ENCODE measurements around the gene CABP7.

The CABP7 gene

GRCh38 chr22:29705651-29706050 is 14.2 kb upstream of the CABP7 start:
- no peaks in the 10 kb centered on the region for H3K36me3 ChIP-seq (ENCODE audit: insufficient read depth, low read length)
- H3K27me3 ChIP-seq (ENCODE audit: insufficient read depth, low read length, poor library complexity) = no peaks in the 10 kb centered on the region
- no peak overlapping the region for H2AFZ ChIP-seq (ENCODE audit: low read depth, low read length)
- DNase-seq = no peak
- H3K4me2 ChIP-seq (ENCODE audit: insufficient read depth, low read length) = no peak overlapping the region
- H3K4me1 ChIP-seq (ENCODE audit: insufficient read depth, low read length) = no peaks in the 10 kb centered on the region
- no peak overlapping the region for H3K4me3 ChIP-seq (ENCODE audit: low read depth in 1 of 2, low read length in 2 of 2)
- no peaks in the 10 kb centered on the region for H4K20me1 ChIP-seq (ENCODE audit: insufficient read depth, low read length)
- ATAC-seq (ENCODE audit: insufficient read depth, low read depth) = no peak
- H3K9ac ChIP-seq (ENCODE audit: low read depth, low read length) = no peak overlapping the region
- H3K27ac ChIP-seq (ENCODE audit: low read length) = no peak overlapping the region
- H3K9me3 ChIP-seq (ENCODE audit: insufficient read depth, low read length, severe bottlenecking) = no peaks in the 10 kb centered on the region
- no peaks in the 10 kb centered on the region for H3K79me2 ChIP-seq (ENCODE audit: insufficient read depth, low read length)
- no peak for TF ChIP-seq CTCF (IDR thresholded peaks at IDR 0.05; ENCODE audit: borderline replicate concordance, extremely low read depth, low read length, poor library complexity, severe bottlenecking)
- TF ChIP-seq EZH2 (IDR thresholded peaks at IDR 0.05; ENCODE audit: borderline replicate concordance, low read depth, low read length, severe bottlenecking) = no peak

GRCh38 chr22:29706486-29706885 is 13.3 kb upstream of the CABP7 start:
- no peak for ATAC-seq (ENCODE audit: insufficient read depth, low read depth)
- Histone ChIP-seq H3K79me2 (ENCODE audit: insufficient read depth, low read length) (no peaks in the 10 kb centered on the region), H3K27ac (ENCODE audit: low read length) (no peak overlapping the region), H3K4me3 (ENCODE audit: low read depth in 1 of 2, low read length in 2 of 2) (no peak overlapping the region), H2AFZ (ENCODE audit: low read depth, low read length) (no peak overlapping the region), H3K27me3 (ENCODE audit: insufficient read depth, low read length, poor library complexity) (no peaks in the 10 kb centered on the region), H4K20me1 (ENCODE audit: insufficient read depth, low read length) (no peaks in the 10 kb centered on the region), H3K4me1 (ENCODE audit: insufficient read depth, low read length) (no peaks in the 10 kb centered on the region), H3K9ac (ENCODE audit: low read depth, low read length) (no peak overlapping the region), H3K4me2 (ENCODE audit: insufficient read depth, low read length) (no peak overlapping the region), H3K9me3 (ENCODE audit: insufficient read depth, low read length, severe bottlenecking) (no peaks in the 10 kb centered on the region), H3K36me3 (ENCODE audit: insufficient read depth, low read length) (no peaks in the 10 kb centered on the region)
- DNase-seq = no peak
- TF ChIP-seq EZH2 (IDR thresholded peaks at IDR 0.05; ENCODE audit: borderline replicate concordance, low read depth, low read length, severe bottlenecking) (no peak), CTCF (IDR thresholded peaks at IDR 0.05; ENCODE audit: borderline replicate concordance, extremely low read depth, low read length, poor library complexity, severe bottlenecking) (no peak)

- Histone ChIP-seq H3K79me2 (ENCODE audit: insufficient read depth, low read length) (no peaks in the 10 kb centered on the region), H3K4me3 (ENCODE audit: low read depth in 1 of 2, low read length in 2 of 2) (no peak overlapping the region), H3K27ac (ENCODE audit: low read length) (no peak overlapping the region), H3K9me3 (ENCODE audit: insufficient read depth, low read length, severe bottlenecking) (no peaks in the 10 kb centered on the region), H3K9ac (ENCODE audit: low read depth, low read length) (no peak overlapping the region), H3K36me3 (ENCODE audit: insufficient read depth, low read length) (no peaks in the 10 kb centered on the region), H3K4me1 (ENCODE audit: insufficient read depth, low read length) (no peaks in the 10 kb centered on the region), H3K27me3 (ENCODE audit: insufficient read depth, low read length, poor library complexity) (no peaks in the 10 kb centered on the region), H4K20me1 (ENCODE audit: insufficient read depth, low read length) (no peaks in the 10 kb centered on the region), H2AFZ (ENCODE audit: low read depth, low read length) (no peak overlapping the region), H3K4me2 (ENCODE audit: insufficient read depth, low read length) (no peak overlapping the region)
- TF ChIP-seq CTCF (IDR thresholded peaks at IDR 0.05; ENCODE audit: borderline replicate concordance, extremely low read depth, low read length, poor library complexity, severe bottlenecking) (no peak), EZH2 (IDR thresholded peaks at IDR 0.05; ENCODE audit: borderline replicate concordance, low read depth, low read length, severe bottlenecking) (no peak)
- DNase-seq (no peak), ATAC-seq (ENCODE audit: insufficient read depth, low read depth) (no peak)
Measured at GRCh38 chr22:29707010-29707409, 12.8 kb upstream of the CABP7 start.

- ATAC-seq (ENCODE audit: insufficient read depth, low read depth) = no peak
- Histone ChIP-seq H3K36me3 (ENCODE audit: insufficient read depth, low read length) (no peaks in the 10 kb centered on the region), H3K27ac (ENCODE audit: low read length) (no peak overlapping the region)
Measured at GRCh38 chr22:29707471-29707870, 12.3 kb upstream of the CABP7 start.

More at GRCh38 chr22:29707471-29707870, 12.3 kb upstream of the CABP7 start:
- Histone ChIP-seq H3K4me1 (ENCODE audit: insufficient read depth, low read length) (no peaks in the 10 kb centered on the region), H3K9ac (ENCODE audit: low read depth, low read length) (no peak overlapping the region), H3K9me3 (ENCODE audit: insufficient read depth, low read length, severe bottlenecking) (no peaks in the 10 kb centered on the region), H2AFZ (ENCODE audit: low read depth, low read length) (no peak overlapping the region), H3K4me2 (ENCODE audit: insufficient read depth, low read length) (no peak overlapping the region), H4K20me1 (ENCODE audit: insufficient read depth, low read length) (no peaks in the 10 kb centered on the region), H3K79me2 (ENCODE audit: insufficient read depth, low read length) (no peaks in the 10 kb centered on the region), H3K27me3 (ENCODE audit: insufficient read depth, low read length, poor library complexity) (no peaks in the 10 kb centered on the region), H3K4me3 (ENCODE audit: low read depth in 1 of 2, low read length in 2 of 2) (no peak overlapping the region)
- TF ChIP-seq EZH2 (IDR thresholded peaks at IDR 0.05; ENCODE audit: borderline replicate concordance, low read depth, low read length, severe bottlenecking) = no peak
- TF ChIP-seq CTCF (IDR thresholded peaks at IDR 0.05; ENCODE audit: borderline replicate concordance, extremely low read depth, low read length, poor library complexity, severe bottlenecking) = no peak
- no peak for DNase-seq
